Type B pancreatic cell (in vitro differentiated cells): ENCODE results near the gene BCL2A1. TPM values are rescaled to one million over a fixed set of nuclear protein-coding genes. Genes with fewer than 3 reads are reported as not detected.
"Not testable (repeated sequence)": the region's sequence is repeated elsewhere in the genome, so short reads cannot be mapped to it uniquely, and the experiment has no call there.

Experiments used
- DNase-seq: peaks from one replicate; pipeline ENCODE4 v3.0.0; 2021; ENCODE audit warnings: mixed read lengths; ENCODE audit not compliant: unreplicated experiment; ENCODE audit errors: extremely low spot score
- H3K27ac Mint-ChIP-seq: 2 replicates; pipeline ENCODE4 v1.8.0; 2021; ENCODE audit warnings: mild to moderate bottlenecking, mixed read lengths
- H3K27me3 Mint-ChIP-seq: 2 replicates; pipeline ENCODE4 v1.8.0; 2021; ENCODE audit warnings: mixed read lengths
- H3K36me3 Mint-ChIP-seq: 2 replicates; pipeline ENCODE4 v1.8.0; 2021; ENCODE audit warnings: mixed read lengths
- H3K4me1 Mint-ChIP-seq: one replicate; pipeline ENCODE4 v1.8.0; 2021; ENCODE audit warnings: mixed read lengths; ENCODE audit not compliant: unreplicated experiment
- H3K4me3 Mint-ChIP-seq: 2 replicates; pipeline ENCODE4 v1.8.0; 2021; ENCODE audit warnings: mild to moderate bottlenecking, mixed read lengths
- H3K9me3 Mint-ChIP-seq: 2 replicates; pipeline ENCODE4 v1.8.0; 2021; ENCODE audit warnings: mixed read lengths
- CTCF ChIP-seq: fragments of 200-600 bp; sonication (generic); conservative IDR thresholded peaks from 2 replicates; pipeline ENCODE4 v1.5.0; 2021; ENCODE audit warnings: antibody characterized with exemption, mild to moderate bottlenecking
- total RNA-seq: library from RNA; stranded (reverse); gene quantifications from 2 replicates; pipeline ENCODE4 v1.2.1, GENCODE V29; 2021; ENCODE audit warnings: low replicate concordance

The BCL2A1 gene
- total RNA-seq, 1 donor from 2014 or later = not detected

GRCh38 chr15:79932447-79932846 is 38.5 kb downstream of the BCL2A1 start:
- Mint-ChIP-seq H3K4me3 (no peak overlapping the region), H3K4me1 (peaks cover 4% of the 10 kb centered on the region), H3K27me3 (peaks cover 10% of the 10 kb centered on the region), H3K27ac (no peak overlapping the region), H3K9me3 (no peaks in the 10 kb centered on the region), H3K36me3 (no peaks in the 10 kb centered on the region)
- TF ChIP-seq CTCF = no peak
- no peak for DNase-seq

DNA sequence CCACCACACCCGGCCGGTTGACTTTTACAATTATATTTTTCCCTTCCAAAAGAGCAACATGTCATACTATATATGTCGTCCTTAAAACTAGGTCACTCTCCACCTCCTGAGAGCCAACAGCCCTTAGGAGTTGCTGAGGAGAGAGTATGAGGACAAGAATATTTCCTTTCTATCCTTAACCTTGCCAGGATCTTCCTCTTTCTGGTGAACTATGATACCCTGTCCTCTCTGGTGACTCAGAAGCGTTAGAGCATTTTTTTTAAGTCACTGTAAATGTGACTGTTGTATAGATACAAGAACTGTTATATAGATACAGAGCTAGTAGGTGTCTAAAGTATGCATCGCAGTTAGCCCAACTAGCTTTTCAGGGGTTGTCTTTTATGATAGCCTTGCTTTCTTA is 40.5 kb downstream of the BCL2A1 start:
- H3K36me3 Mint-ChIP-seq = peaks cover 3% of the 10 kb centered on the region
- TF ChIP-seq CTCF = no peak
- no peaks in the 10 kb centered on the region for H3K4me1 Mint-ChIP-seq
- DNase-seq = no peak
- peaks cover 10% of the 10 kb centered on the region for H3K27me3 Mint-ChIP-seq
- peaks cover 4% of the 10 kb centered on the region for H3K9me3 Mint-ChIP-seq
- no peak overlapping the region for H3K4me3 Mint-ChIP-seq
- H3K27ac Mint-ChIP-seq = no peak overlapping the region

DNA sequence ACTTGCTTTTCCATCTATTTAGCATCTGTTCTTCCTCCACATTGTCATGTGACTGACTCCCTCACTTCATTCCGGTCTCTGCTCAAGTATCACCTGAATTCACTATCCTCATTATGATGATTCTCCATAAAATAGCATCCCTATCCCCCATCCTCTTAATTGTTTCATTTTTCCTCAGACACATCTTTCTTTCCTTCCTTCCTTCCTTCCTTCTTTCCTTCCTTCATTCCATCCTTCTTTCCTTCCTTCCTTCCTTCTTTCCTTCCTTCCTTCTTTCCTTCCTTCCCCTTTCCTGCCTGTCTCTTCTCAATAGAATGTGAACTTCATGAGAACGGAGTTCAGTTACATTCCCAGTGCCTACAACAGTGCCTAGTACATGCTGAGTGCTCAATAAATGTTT is 41.6 kb downstream of the BCL2A1 start:
- H3K4me3 Mint-ChIP-seq = no peak overlapping the region
- H3K36me3 Mint-ChIP-seq = peaks cover 3% of the 10 kb centered on the region
- H3K9me3 Mint-ChIP-seq = peaks cover 4% of the 10 kb centered on the region
- H3K27ac Mint-ChIP-seq = no peak overlapping the region
- H3K4me1 Mint-ChIP-seq = no peaks in the 10 kb centered on the region
- no peak for TF ChIP-seq CTCF
- H3K27me3 Mint-ChIP-seq = peaks cover 10% of the 10 kb centered on the region
- DNase-seq = no peak

GRCh38 chr15:79926116-79926515 is 44.9 kb downstream of the BCL2A1 start:
- H3K27me3 Mint-ChIP-seq, H3K9me3 Mint-ChIP-seq, H3K27ac Mint-ChIP-seq, H3K4me3 Mint-ChIP-seq, DNase-seq: not testable (repeated sequence)
- Mint-ChIP-seq H3K36me3 (peaks cover 19% of the 10 kb centered on the region), H3K4me1 (peaks cover 13% of the 10 kb centered on the region)

DNA sequence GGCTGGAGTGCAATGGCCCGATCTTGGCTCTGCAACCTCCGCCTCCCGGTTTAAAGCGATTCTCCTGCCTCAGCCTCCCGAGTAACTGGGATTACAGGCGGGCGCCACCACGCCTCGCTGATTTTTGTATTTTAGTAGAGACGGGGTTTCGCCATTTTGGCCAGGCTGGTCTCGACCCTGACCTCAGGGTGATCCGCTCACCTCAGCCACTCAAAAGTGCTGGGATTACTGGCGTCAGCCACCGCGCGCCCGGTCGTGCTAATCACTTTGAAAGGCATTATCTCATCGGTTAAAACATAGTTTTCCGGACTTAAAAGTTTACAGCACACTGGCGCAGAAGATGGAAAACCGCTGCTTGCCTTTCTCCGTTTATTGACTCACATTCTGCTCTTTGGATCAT is 46.6 kb downstream of the BCL2A1 start:
- Mint-ChIP-seq H3K9me3 (peaks cover 9% of the 10 kb centered on the region), H3K27ac (peak overlapping the region; percentile 98), H3K36me3 (peaks cover 32% of the 10 kb centered on the region), H3K4me1 (peaks cover 13% of the 10 kb centered on the region), H3K4me3 (peak overlapping the region; percentile 69), H3K27me3 (peaks cover 3% of the 10 kb centered on the region)
- no peak for TF ChIP-seq CTCF
- no peak for DNase-seq

DNA sequence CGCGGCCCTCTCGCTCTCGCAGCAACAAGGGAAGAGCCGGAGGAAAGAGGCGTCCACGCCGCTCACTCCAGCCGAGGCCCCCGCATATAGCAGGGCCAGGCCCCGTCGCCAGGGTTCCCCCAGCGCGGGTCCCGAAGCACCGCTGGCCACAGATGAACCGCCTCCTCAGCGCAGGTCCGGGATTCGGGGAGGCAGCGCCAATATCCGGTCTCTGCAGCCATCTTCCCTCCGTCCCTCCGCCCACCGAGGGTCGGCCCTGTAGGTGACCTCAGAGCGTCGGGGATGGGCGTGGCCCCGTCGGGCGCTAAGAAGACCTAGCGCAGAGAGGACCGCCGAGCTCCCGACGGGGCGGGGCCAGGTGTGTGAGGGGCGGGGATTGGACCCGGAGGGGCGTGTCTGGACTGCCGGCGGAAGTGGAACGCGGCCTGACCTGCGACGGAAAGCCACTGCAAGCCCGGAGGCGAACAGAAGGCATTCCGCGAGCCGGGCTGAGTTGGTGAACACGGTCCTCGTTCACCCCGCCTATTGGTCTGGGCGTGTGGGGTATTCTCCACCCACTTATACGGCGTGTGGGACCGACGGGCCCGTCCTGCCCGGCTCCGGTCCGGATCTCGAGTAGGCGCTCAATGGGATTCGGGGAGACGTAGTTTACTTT is 47.4 kb downstream of the BCL2A1 start:
- peaks cover 9% of the 10 kb centered on the region for H3K9me3 Mint-ChIP-seq
- peak; percentile 98 for DNase-seq
- H3K27ac Mint-ChIP-seq = peak overlapping the region; percentile 98
- peak; percentile 22 for TF ChIP-seq CTCF
- H3K27me3 Mint-ChIP-seq = no peaks in the 10 kb centered on the region
- H3K4me1 Mint-ChIP-seq = peaks cover 13% of the 10 kb centered on the region
- peak overlapping the region; percentile 97 for H3K4me3 Mint-ChIP-seq
- H3K36me3 Mint-ChIP-seq = peaks cover 38% of the 10 kb centered on the region
